Measurements from ENCODE around the gene ALOX12B.
"Not testable (repeated sequence)": the region's sequence is repeated elsewhere in the genome, so short reads cannot be mapped to it uniquely, and the experiment has no call there.

ALOX12B gene

GRCh38 chr17:8120520-8121406 is 33.2 kb upstream of the ALOX12B start:
- intact Hi-C loops (cut with DNase I), result loop anchor here (2.0 to 10.0 kb wide), 4 partner anchors 37 to 254 kb away; partner anchors contain the start of gene KRABD2
- DNase-seq, result peak in 8 of 10 donors; percentile 49 to 93 (median 65)

DNA sequence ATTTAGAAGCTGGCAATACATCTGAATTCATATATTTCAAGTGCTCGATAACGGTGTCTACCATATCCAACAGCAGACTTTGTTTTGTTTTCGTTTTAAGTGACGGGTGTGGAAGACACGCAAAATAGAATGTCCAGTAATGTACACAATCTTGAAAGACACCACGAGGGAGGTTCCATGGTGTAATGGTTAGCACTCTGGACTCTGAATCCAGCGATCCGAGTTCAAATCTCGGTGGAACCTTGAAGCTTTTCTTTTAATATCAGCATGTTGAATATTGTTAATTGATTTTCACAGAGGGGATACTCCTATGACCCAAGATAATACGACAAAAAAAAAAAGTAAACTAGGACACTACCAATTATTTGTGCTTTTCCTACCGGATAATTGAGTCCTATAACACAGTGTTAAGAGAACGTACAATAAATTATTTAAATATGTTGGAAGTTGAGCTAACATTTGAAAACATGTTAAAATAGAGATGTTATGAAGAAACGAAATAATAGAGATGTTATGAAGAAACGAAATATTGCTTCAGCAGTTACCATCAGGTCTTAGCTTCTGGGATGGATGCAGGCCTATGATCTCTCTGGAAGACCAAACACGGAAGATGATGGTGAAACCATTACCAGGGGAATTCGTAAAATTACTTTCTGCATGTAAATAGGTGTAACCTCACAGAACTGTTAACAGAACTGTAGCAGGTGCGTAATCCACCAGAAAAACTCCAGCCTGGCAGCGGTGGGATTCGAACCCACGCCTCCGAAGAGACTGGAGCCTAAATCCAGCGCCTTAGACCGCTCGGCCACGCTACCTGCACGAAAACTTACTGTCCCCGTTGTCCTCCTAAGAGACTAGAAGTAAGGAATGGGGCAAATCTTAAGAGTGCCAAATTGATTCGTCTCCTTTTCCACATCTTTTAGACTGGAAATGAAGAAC is 32.3 kb upstream of the ALOX12B start:
- peak; percentile 66 to 97 (median 80) for DNase-seq
- intact Hi-C loops (cut with DNase I), result loop anchor here (2.0 to 10.0 kb wide), 6 partner anchors 37 to 255 kb away; partner anchors contain the start of gene KRABD2

DNA sequence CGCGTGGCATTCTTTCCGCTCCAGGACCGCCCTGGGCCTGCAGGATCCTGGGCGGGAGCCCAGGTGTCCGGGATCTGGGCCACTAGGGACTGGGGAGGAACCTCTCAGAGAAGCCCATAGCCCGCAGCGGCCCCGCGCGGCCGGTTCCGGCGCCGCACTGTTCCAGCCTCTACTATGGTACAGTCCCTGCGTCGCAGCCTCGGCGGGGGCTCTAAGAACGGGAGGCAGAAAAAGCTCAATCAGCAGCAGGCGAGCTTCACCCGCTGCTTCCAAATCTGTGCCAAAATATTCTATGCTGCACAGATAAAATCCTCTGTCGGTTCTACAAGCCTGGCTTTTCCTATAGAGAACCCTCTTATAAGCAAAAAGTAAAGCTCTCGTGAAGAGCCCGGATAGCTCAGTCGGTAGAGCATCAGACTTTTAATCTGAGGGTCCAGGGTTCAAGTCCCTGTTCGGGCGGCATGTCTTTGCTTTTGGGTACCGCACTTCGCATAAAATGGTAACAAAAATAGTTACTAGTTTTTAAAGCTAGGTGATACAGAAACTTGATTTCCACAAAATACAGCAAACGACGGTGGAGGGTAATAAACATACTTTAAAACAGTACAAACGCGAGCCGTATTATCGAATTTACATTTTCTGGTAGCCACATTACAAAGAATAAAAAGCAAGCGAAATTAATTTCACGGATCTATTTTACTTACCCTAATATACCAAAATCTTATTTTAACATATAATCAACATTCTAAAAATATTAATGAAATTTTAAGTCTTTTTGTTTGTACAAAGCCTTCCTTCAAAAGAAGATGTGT is 31.5 kb upstream of the ALOX12B start:
- intact Hi-C loops (cut with DNase I), result loop anchor here (2.0 kb wide), 2 partner anchors 38 to 104 kb away; no protein-coding TSS in a partner anchor
- peak; percentile 78 to 98 (median 91) for DNase-seq

- intact Hi-C loops (cut with DNase I), result loop anchor here (2.0 kb wide), 2 partner anchors 37 to 105 kb away; no protein-coding TSS in a partner anchor
- DNase-seq, result peak in 5 of 10 donors; percentile 15 to 91 (median 78)
Measured at GRCh38 chr17:8117980-8118768, 30.7 kb upstream of the ALOX12B start, which contains the start of gene ALOXE3. Gene ALOXE3 (minus strand): TSS chr17:8118514. CDS start chr17:8117990, 524 bp downstream.

DNA sequence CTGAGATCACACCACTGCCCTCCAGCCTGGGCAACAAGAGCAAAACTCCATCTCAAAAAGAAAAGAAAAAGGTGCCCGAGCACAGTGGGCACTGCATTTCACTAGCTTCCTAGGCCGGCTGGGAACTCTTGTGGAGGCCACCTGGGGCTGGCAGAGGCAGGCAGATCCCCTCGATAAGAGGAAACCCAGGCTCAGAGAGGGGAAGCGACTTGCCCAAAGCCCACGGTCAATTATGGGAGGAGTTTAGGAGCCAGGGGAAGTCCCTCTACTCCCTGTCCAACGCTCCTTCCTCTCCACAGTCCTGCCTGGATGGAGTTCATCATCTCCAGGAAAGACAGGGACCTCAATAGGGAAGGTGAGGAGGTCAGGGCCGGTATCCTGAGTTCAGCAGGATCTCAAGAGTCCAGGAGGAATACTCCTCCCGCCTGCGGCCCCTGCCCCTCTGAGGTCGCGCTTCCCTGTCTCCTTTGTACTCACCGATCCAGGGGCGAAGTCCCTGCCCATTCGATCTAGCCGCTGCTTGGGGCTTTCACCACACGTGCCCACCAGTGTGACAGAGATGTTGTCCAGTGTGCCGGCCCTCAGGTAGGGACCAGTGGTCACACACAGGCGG is 30.0 kb upstream of the ALOX12B start:
- intact Hi-C loops (cut with DNase I), result no loop called here
- DNase-seq, result no peak

DNA sequence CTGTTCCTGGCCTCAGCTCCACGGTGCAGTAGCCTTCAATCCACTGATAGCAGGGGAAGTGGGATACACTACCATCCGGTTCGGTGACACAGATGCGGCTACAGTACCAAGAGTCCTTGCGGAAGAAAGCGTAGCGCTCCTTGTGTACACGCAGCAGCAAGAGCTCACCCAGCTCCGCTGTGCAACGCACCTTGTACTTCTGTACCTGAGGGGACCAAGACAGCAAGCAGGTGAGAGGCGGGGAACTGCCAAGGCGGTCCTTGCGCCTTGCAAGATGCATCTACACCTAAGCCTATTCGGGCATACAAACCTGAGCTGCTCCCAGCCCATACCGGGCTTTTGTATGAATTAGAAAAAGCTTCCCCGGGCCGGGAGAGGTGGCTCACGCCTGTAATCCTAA is 29.3 kb upstream of the ALOX12B start:
- no peak for DNase-seq
- intact Hi-C loops (cut with DNase I), result no loop called here

DNA sequence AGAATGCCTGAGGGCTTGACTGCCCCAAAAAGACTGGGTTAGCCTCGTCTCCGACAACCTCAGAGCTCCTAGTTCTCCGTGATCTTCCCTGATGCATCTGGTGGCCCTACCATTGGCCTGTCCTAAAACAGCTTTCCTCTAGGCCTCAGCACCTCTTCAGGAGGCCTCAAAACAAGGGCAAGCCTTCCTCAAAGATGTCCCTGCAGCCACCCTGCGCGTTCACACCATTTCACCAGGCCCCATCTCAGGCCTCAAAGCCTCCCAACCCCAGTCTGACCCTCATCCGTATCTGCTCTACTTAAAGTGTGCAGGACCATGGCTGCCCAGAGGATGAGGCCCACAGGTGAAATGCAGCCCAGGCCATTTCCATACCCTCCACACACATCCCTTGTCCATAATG is 23.4 kb upstream of the ALOX12B start:
- intact Hi-C loops (cut with DNase I), result no loop called here
- peak in 1 of 10 donors; percentile 35 for DNase-seq

DNA sequence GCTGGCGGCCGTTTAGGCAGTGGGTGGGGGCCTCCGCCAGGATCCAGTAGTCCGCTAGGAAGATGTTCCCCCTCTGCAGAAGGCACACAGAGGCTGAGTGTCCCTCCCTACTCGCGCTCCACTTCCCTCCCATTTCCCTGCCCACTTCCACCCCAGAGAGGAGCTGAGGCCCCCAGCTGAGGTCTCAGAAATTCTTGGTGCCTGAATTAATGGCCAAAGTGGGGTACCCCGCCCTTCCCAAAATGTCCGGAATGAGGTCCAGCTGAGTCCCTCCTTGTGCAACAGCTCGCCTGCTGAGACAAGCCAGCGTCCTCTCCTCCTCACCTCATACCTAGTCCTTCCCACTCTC is 22.9 kb upstream of the ALOX12B start:
- no peak for DNase-seq
- intact Hi-C loops (cut with DNase I), result no loop called here

DNA sequence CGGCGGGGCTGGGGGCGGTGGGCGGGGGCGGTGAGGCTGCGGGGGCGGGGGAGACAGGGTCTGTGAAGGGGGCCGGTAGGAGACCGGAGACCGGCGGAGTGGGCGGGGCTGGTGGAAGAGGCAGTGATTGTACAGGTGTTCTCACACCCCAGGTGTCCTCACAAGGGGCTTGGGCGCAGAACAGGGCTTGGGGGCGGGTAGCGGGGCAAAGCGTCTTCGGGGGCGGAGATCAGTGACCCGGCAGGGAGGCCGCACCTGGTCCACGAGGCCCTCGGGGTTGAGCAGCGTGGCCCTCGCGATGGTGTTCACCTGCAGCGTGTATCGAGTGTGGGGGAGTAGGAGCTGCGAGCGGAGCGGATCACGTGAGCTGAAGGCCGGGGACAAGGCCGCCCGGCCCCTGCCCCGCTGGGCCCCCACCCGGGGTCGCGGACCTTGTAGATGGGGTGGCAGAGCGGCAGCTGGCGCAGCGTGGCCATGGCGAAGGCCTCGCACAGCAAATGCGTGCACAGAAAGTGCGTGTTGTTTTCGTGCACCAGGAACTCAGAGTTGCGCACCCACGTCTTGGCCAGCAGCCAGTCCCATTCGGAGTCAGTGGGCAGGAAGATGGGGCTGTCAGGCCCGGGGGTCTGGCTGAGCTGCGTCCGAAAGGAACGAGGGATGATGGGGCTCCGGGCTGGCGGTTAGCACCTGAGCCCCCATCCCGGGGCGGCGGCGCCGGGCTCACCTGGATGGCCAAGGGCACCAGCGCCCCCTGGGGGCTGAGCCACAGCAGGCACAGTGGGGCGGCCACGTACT is 22.3 kb upstream of the ALOX12B start:
- intact Hi-C loops (cut with DNase I), result no loop called here
- DNase-seq, result peak in 6 of 10 donors; percentile 36 to 93 (median 53)

DNA sequence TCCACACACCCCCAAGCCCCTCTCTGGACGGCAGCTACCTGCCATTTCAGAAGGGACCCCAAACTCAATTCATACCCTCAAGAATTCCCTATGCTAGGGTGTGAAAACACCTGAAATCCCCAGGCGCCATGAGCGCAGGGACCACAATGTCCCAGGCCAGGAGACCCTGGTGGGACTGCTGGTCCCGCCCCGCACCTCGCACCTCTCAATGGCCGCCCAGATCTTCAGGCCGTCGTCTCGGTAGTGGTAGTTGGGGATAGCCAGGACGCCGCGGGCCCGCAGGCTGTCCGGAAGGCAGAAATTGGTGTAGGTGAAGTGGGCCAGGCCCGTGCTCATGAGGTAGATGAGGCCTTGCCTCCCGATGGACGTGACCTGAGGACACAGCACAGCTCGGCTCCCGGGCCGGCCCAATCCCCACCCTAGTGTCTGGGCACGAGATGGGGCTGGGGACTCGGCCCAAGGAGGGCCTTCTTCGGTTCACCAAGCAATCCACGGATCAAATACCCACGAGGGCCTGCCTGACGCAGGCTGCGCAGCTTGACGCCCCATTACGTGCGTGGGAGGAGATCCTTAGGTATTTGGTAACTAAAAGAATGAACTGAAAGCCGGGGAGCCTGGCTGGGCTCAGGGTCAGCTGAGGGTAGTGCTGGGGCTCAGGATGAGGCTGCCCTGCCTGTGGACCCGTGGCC is 21.6 kb upstream of the ALOX12B start:
- intact Hi-C loops (cut with DNase I), result no loop called here
- DNase-seq, result no peak

- DNase-seq; intact Hi-C loops (cut with DNase I): not testable (repeated sequence)
Measured at GRCh38 chr17:8106980-8107379, 19.5 kb upstream of the ALOX12B start.

- peak in 1 of 10 donors; percentile 5 for DNase-seq
- intact Hi-C loops (cut with DNase I), result no loop called here
Measured at GRCh38 chr17:8105957-8106398, 18.5 kb upstream of the ALOX12B start.

DNA sequence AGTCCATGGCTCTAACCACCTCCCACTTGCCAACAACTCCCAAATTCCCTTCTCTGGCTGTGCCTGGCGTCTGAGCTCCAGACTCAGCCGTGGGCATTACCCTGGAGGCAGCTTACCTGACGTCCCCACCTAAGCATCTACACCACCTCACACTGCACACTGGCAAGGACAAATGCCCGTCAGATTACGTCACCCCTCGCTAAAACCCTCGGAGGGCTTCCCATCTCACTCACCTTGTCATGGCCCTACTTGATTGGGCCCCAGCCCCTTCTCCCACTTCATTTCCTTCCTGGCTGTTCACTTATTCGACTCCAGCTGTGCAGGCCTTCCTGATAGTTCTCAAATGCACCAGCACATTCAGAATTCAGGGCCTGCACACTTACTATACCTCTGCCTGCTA is 17.4 kb upstream of the ALOX12B start:
- intact Hi-C loops (cut with DNase I), result no loop called here
- peak in 1 of 10 donors; percentile 24 for DNase-seq

DNA sequence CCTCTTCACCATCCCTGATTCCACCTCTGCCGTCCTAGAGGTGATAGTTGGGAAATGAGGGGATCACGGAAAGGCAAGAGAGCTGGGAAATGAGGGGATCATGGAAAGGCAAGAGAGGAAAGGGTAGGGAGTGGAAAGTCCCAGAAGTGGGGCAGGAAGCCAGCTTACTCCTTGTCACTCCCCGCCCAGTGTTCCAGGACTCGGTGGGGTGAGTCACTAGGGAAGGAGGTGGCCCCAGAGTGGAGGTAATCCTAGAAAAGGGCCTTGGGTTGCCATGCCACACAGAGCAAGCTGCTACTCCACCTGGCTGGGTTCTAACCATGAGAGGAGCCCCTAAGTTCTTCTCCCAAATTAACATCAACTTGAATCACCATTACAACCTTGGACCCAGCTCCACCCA is 16.0 kb upstream of the ALOX12B start:
- peak in 1 of 10 donors; percentile 25 for DNase-seq
- intact Hi-C loops (cut with DNase I), result no loop called here

DNA sequence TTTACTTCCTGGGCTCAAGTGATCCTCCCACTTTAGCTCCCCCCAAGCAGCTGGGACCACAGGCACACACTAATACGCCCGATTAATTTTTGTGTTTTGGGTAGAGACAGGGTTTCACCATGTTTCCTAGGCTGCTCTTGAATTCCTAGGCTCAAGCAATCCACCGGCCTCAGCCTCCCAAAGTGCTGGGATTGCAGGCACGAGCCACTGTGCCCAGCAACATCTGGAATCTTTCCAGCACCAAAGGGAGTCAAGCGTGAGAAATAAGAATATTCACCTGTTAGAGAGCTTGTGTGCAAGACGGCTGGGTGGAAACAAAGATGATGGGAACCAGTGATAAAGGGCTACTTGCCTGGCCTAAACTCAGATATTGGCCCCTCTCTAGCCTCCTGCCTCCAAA is 14.2 kb upstream of the ALOX12B start:
- DNase-seq, result no peak
- intact Hi-C loops (cut with DNase I), result no loop called here

DNA sequence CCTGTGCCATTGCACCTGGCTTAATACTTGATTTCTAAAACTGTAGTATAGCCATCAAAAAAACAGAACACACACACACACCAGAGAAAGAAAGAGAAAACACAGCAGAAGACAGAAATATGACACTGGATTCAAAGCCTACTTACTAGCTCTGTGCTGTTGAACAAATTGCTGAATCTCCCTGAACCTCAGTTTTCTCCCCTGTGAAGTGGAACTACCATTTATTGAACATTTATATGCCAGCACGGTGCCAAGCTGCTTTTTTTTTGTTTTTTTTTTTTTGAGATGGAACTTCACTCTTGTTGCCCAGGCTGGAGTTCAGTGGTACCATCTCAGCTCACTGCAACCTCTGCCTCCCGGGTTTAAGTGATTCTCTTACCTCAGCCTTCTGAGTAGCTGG is 13.2 kb upstream of the ALOX12B start:
- DNase-seq, result no peak
- intact Hi-C loops (cut with DNase I), result no loop called here

DNA sequence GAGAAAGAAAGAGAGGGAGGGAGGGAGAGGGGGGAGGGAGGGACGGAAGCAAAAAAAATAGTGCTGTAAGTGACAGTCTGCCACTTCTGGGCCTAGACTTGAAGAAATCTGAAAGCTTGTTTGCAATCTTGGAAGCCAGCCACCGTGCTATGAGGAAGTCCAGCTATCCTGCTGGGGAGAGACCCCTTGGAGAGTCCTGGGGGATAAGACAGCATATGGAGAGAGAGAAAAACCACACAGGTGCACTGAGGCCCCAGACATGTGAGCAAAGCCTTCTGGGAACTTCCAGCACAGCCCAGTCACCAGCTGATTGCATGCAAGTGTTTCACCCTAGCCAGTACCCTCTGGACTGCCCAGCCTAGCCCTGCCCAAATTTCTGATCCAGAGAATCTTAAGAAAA is 12.6 kb upstream of the ALOX12B start:
- no peak for DNase-seq
- intact Hi-C loops (cut with DNase I), result no loop called here
